Measurements from ENCODE around the gene NCK2. TPM values are rescaled to one million over a fixed set of nuclear protein-coding genes. Genes with fewer than 3 reads are reported as not detected.

Gene NCK2
- polyA plus RNA-seq, 3 donors, result 2.5 to 18.2 (median 7.6) TPM

DNA sequence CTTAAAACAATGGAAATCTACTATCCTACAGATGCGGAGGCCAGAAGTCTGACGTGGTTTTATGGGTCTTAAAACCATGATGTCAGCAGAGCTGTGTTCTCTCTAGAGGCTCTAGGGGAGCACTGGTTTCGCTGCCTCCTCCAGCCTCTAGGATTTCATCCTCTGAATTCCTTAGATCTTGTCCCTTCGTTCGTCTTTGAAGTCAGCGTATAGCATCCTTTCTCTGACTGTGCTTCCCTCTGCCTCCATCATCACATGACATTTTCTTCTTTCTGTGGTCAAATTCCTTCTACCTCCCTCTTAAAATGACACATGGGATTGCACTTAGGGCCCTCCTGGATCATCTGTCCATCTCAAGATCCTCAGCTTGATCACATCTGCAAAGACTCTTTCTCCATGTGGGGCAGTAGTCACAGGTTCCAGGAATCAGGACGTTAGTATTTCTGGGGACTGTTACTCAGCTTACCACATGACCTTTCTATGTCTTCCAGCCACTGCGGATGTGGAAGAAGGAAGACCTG lies 22.7 kb upstream of the NCK2 start:
- Histone ChIP-seq H3K4me3 (replicated peaks in 1 of 3; ENCODE audit: low read depth in 2 of 3, low read length in 3 of 3) (no peak overlapping the region), H3K4me2 (replicated peaks; ENCODE audit: extremely low read depth, low read length, poor library complexity, severe bottlenecking) (no peak overlapping the region), H3K9me3 (replicated peaks in 1 of 2; ENCODE audit: control insufficient read depth in 1 of 2, insufficient read depth in 1 of 2, low read length in 2 of 2) (peaks cover 1 to 2% of the 10 kb centered on the region in 2 donors), H3K4me1 (ENCODE audit: control insufficient read depth in 1 of 2, insufficient read depth in 2 of 2, low read length in 2 of 2) (no peaks in the 10 kb centered on the region), H3K9ac (ENCODE audit: insufficient read depth, low read length, poor library complexity, severe bottlenecking) (no peak overlapping the region), H3K79me2 (ENCODE audit: insufficient read depth, low read length) (no peaks in the 10 kb centered on the region), H2AFZ (ENCODE audit: insufficient read depth, low read depth, low read length, poor library complexity, severe bottlenecking) (no peak overlapping the region), H3K36me3 (replicated peaks in 1 of 2; ENCODE audit: control insufficient read depth in 1 of 2, insufficient read depth in 2 of 2, low read length in 2 of 2) (no peaks in the 10 kb centered on the region), H3K27ac (ENCODE audit: low read depth in 1 of 2, low read length in 2 of 2) (no peak overlapping the region), H3K27me3 (ENCODE audit: control insufficient read depth in 2 of 2, insufficient read depth in 2 of 2, low read length in 2 of 2) (peaks cover 0 to 2% of the 10 kb centered on the region in 2 donors), H4K20me1 (ENCODE audit: insufficient read depth, low read length) (no peaks in the 10 kb centered on the region)
- no peak overlapping the region for H3K4me3 Mint-ChIP-seq
- intact Hi-C loops (cut with micrococcal nuclease), result no loop called here
- 70% methylated on average over 5 of the region's 8 CpGs for WGBS (ENCODE audit: insufficient coverage)
- TF ChIP-seq, protein P1, sequence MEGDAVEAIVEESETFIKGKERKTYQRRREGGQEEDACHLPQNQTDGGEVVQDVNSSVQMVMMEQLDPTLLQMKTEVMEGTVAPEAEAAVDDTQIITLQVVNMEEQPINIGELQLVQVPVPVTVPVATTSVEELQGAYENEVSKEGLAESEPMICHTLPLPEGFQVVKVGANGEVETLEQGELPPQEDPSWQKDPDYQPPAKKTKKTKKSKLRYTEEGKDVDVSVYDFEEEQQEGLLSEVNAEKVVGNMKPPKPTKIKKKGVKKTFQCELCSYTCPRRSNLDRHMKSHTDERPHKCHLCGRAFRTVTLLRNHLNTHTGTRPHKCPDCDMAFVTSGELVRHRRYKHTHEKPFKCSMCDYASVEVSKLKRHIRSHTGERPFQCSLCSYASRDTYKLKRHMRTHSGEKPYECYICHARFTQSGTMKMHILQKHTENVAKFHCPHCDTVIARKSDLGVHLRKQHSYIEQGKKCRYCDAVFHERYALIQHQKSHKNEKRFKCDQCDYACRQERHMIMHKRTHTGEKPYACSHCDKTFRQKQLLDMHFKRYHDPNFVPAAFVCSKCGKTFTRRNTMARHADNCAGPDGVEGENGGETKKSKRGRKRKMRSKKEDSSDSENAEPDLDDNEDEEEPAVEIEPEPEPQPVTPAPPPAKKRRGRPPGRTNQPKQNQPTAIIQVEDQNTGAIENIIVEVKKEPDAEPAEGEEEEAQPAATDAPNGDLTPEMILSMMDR (IDR thresholded peaks at IDR 0.05), result no peak
- H3K9me3 Mint-ChIP-seq, result peaks cover 2 to 11% (median 4%) of the 10 kb centered on the region in 7 donors
- H3K27ac Mint-ChIP-seq, result no peak overlapping the region
- H3K4me1 Mint-ChIP-seq, result peaks cover 5% of the 10 kb centered on the region
- no peak for DNase-seq
- H3K27me3 Mint-ChIP-seq (ENCODE audit: low read depth in 3 of 3), result peaks cover 0 to 6% (median 3%) of the 10 kb centered on the region in 3 donors
- H3K36me3 Mint-ChIP-seq, result no peaks in the 10 kb centered on the region

DNA sequence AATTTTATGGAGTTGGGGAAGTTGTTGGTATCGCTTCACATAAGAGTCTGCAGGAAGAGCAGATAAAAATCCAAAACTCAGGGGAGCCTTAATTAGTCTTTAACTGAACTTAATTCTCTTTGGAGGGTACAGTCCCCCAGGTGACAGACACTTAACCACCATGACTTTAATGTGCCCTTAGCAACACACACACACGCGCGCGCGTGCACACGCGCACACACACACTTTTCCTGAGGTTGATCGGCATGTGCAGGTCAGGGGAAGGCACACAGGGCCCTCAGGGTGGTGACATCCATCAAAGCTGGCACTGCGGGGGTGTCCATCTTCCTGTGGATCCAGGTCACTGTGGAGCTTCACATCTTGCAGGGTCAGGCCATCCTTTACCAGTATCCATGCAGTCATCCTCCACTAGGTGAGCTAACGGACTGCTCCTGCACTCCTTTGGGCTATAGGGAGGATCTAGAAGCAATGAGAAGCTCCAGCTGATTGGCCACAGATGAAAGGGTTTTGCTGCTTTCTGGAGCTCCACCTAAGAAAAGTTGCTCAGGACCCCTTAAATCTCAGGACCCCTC lies 21.9 kb upstream of the NCK2 start:
- Histone ChIP-seq H3K9ac (ENCODE audit: insufficient read depth, low read length, poor library complexity, severe bottlenecking) (no peak overlapping the region), H3K9me3 (replicated peaks in 1 of 2; ENCODE audit: control insufficient read depth in 1 of 2, insufficient read depth in 1 of 2, low read length in 2 of 2) (peaks cover 7 to 9% of the 10 kb centered on the region in 2 donors), H3K79me2 (ENCODE audit: insufficient read depth, low read length) (no peaks in the 10 kb centered on the region), H3K27me3 (ENCODE audit: control insufficient read depth in 2 of 2, insufficient read depth in 2 of 2, low read length in 2 of 2) (peaks cover 0 to 2% of the 10 kb centered on the region in 2 donors), H3K27ac (ENCODE audit: low read depth in 1 of 2, low read length in 2 of 2) (no peak overlapping the region), H3K4me3 (replicated peaks in 1 of 3; ENCODE audit: low read depth in 2 of 3, low read length in 3 of 3) (no peak overlapping the region), H3K36me3 (replicated peaks in 1 of 2; ENCODE audit: control insufficient read depth in 1 of 2, insufficient read depth in 2 of 2, low read length in 2 of 2) (no peaks in the 10 kb centered on the region), H2AFZ (ENCODE audit: insufficient read depth, low read depth, low read length, poor library complexity, severe bottlenecking) (no peak overlapping the region), H3K4me1 (ENCODE audit: control insufficient read depth in 1 of 2, insufficient read depth in 2 of 2, low read length in 2 of 2) (no peaks in the 10 kb centered on the region), H3K4me2 (replicated peaks; ENCODE audit: extremely low read depth, low read length, poor library complexity, severe bottlenecking) (no peak overlapping the region), H4K20me1 (ENCODE audit: insufficient read depth, low read length) (no peaks in the 10 kb centered on the region)
- H3K9me3 Mint-ChIP-seq, result peaks cover 2 to 15% (median 9%) of the 10 kb centered on the region in 7 donors
- H3K27me3 Mint-ChIP-seq (ENCODE audit: low read depth in 3 of 3), result peaks cover 0 to 6% (median 3%) of the 10 kb centered on the region in 3 donors
- intact Hi-C loops (cut with micrococcal nuclease), result no loop called here
- TF ChIP-seq, protein P1 (IDR thresholded peaks at IDR 0.05), result no peak
- no peaks in the 10 kb centered on the region for H3K36me3 Mint-ChIP-seq
- H3K27ac Mint-ChIP-seq, result no peak overlapping the region
- H3K4me3 Mint-ChIP-seq, result no peak overlapping the region
- no peak for DNase-seq
- 96% methylated on average over 9 of the region's 11 CpGs for WGBS (ENCODE audit: insufficient coverage)
- H3K4me1 Mint-ChIP-seq, result peaks cover 5% of the 10 kb centered on the region

Measured in CD14-positive monocyte (primary cell).